GM12878 (cell line): ENCODE results near the gene DPPA3. TPM values are rescaled to one million over a fixed set of nuclear protein-coding genes. Genes with fewer than 3 reads are reported as not detected.

Experiments used
- ATAC-seq: fragments of 200-7000 bp; cut with Tn5 transposase; 3 replicates; pipeline ENCODE4 v1.9.1; 2020; ENCODE audit warnings: mild to moderate bottlenecking, moderate library complexity
- BruUV-seq: library from RNA; stranded (reverse); fragments of 400-500 nt; replicated peaks from 2 replicates; lab custom pipeline; 2021; lab: Mats Ljungman, UMichigan
- CTCF ChIA-PET: fragments of 300-600 bp; sonication (Branson Sonifier 250); formaldehyde crosslinking; extraction: SDS; loops from one replicate; lab custom pipeline; 2021; ENCODE audit warnings: inconsistent platforms; lab: Yijun Ruan, JAX
- POLR2A ChIA-PET: fragments of 350-600 bp; formaldehyde crosslinking; extraction: SDS; loops from one replicate; lab custom pipeline; 2021; ENCODE audit warnings: inconsistent platforms; lab: Charles Lee
- RAD21 ChIA-PET: fragments of 300-600 bp; sonication (Branson Sonifier 250); formaldehyde crosslinking; loops from one replicate; lab custom pipeline; 2023; ENCODE audit warnings: antibody characterized with exemption; ENCODE audit not compliant: unreplicated experiment; lab: Charles Lee
- SMC1A ChIA-PET: fragments of 300-600 bp; sonication (Branson Sonifier 250); formaldehyde crosslinking; loops from one replicate; lab custom pipeline; 2023; ENCODE audit not compliant: unreplicated experiment, uncharacterized antibody; lab: Charles Lee
- DNase-seq: peaks from one replicate; pipeline ENCODE4 v3.0.0-alpha.2; 2011; ENCODE audit warnings: low read depth, low spot score
- FAIRE-seq: peaks from 3 replicates; lab custom pipeline; 2011; peaks lifted over from hg19 to GRCh38; lab: Jason Lieb, UNC
- H2AFZ ChIP-seq: 2 replicates; pipeline ENCODE4 v1.6.0; 2011; ENCODE audit warnings: low read depth, low read length, control low read depth; ENCODE audit not compliant: control insufficient read depth
- H3K27ac ChIP-seq: 2 replicates; pipeline ENCODE4 v1.5.1; 2011; ENCODE audit warnings: control low read depth; ENCODE audit not compliant: control insufficient read depth, insufficient read depth
- H3K27me3 ChIP-seq, 2 experiments: replicated peaks in 1 of 2; 2 replicates each; pipeline versions ENCODE4 v1.6.0 to v1.6.1; 2011; ENCODE audit warnings: low read length in 1 of 2; ENCODE audit not compliant: control insufficient read depth in 2 of 2, insufficient read depth in 2 of 2
- H3K36me3 ChIP-seq, 2 experiments: 2 replicates each; pipeline ENCODE4 v1.5.1; 2011; ENCODE audit warnings: low read length in 1 of 2; ENCODE audit not compliant: control insufficient read depth in 2 of 2, insufficient read depth in 2 of 2
- H3K4me1 ChIP-seq: 2 replicates; pipeline ENCODE4 v1.6.1; 2011; ENCODE audit warnings: mild to moderate bottlenecking, low read length, moderate library complexity, mixed read lengths; ENCODE audit not compliant: control insufficient read depth, insufficient read depth
- H3K4me2 ChIP-seq: 2 replicates; pipeline ENCODE4 v1.6.0; 2011; ENCODE audit warnings: control low read depth; ENCODE audit not compliant: control insufficient read depth, insufficient read depth
- H3K4me3 ChIP-seq: fragments of 200-600 bp; sonication (generic); 2 replicates; pipeline ENCODE4 v1.5.1; 2016
- H3K79me2 ChIP-seq: 2 replicates; pipeline ENCODE4 v1.6.0; 2011; ENCODE audit warnings: low read length; ENCODE audit not compliant: control insufficient read depth, insufficient read depth
- H3K9ac ChIP-seq: 2 replicates; pipeline ENCODE4 v1.8.0; 2011; ENCODE audit warnings: low read length, control low read depth, mixed read lengths; ENCODE audit not compliant: control insufficient read depth, insufficient read depth
- H3K9me3 ChIP-seq: replicated peaks from 3 replicates; pipeline ENCODE4 v1.5.1; 2011; ENCODE audit warnings: mild to moderate bottlenecking, low read length; ENCODE audit not compliant: control insufficient read depth, insufficient read depth
- H4K20me1 ChIP-seq: 2 replicates; pipeline ENCODE4 v1.6.0; 2011; ENCODE audit not compliant: control insufficient read depth, insufficient read depth
- BCL3 ChIP-seq: IDR thresholded peaks from 2 replicates; pipeline ENCODE4 v1.6.1; 2011; ENCODE audit warnings: borderline replicate concordance, low read depth, mild to moderate bottlenecking, moderate library complexity, low read length; ENCODE audit not compliant: insufficient read depth, poor library complexity, severe bottlenecking
- BMI1 ChIP-seq: fragments of 450-650 bp; IDR thresholded peaks from 2 replicates; pipeline ENCODE4 v1.6.1; 2016; ENCODE audit warnings: mild to moderate bottlenecking, moderate library complexity, borderline replicate concordance
- CEBPB ChIP-seq, 2 experiments: fragments of 150-350 bp in 1 of 2; IDR thresholded peaks; 2 replicates each; pipeline ENCODE4 v1.6.1; 2012 to 2014; ENCODE audit warnings: low read depth in 2 of 2, low read length in 2 of 2, borderline replicate concordance in 1 of 2, inconsistent platforms in 1 of 2
- CHD4 ChIP-seq: fragments of 200-600 bp; sonication (generic); IDR thresholded peaks from 2 replicates; pipeline ENCODE4 v1.6.1; 2016; ENCODE audit warnings: mild to moderate bottlenecking
- ESRRA ChIP-seq: IDR thresholded peaks from 2 replicates; pipeline ENCODE4 v1.6.1; 2012; ENCODE audit warnings: mild to moderate bottlenecking, low read length, improper control_type of control experiment
- HDGF ChIP-seq: fragments of 450-650 bp; IDR thresholded peaks from 2 replicates; pipeline ENCODE4 v1.6.1; 2016; ENCODE audit warnings: antibody characterized with exemption
- IKZF1 ChIP-seq: fragments of 450-650 bp; conservative IDR thresholded peaks from 2 replicates; pipeline ENCODE4 v1.6.1; 2017; ENCODE audit warnings: antibody characterized with exemption, mild to moderate bottlenecking
- MEF2A ChIP-seq: IDR thresholded peaks from 2 replicates; pipeline ENCODE4 v1.6.1; 2011; ENCODE audit warnings: low read depth, mild to moderate bottlenecking, low read length, moderate library complexity; ENCODE audit not compliant: insufficient read depth
- NR2C2 ChIP-seq: IDR thresholded peaks from 2 replicates; pipeline ENCODE4 v1.6.1; 2011; ENCODE audit warnings: borderline replicate concordance, low read depth; ENCODE audit not compliant: control insufficient read depth, insufficient read length
- PRDM15 ChIP-seq: fragments of 450-650 bp; formaldehyde crosslinking; IDR thresholded peaks from 2 replicates; pipeline ENCODE4 v1.4.0; 2020; ENCODE audit warnings: mild to moderate bottlenecking, moderate library complexity
- SIN3A ChIP-seq: IDR thresholded peaks from 2 replicates; pipeline ENCODE4 v1.6.1; 2012; ENCODE audit warnings: low read depth, low read length, improper control_type of control experiment
- ZNF217 ChIP-seq: fragments of 450-650 bp; IDR thresholded peaks from 2 replicates; pipeline ENCODE4 v1.6.1; 2017; ENCODE audit warnings: antibody characterized with exemption, mild to moderate bottlenecking
- ZNF384 ChIP-seq: IDR thresholded peaks from 2 replicates; pipeline ENCODE4 v1.6.1; 2012; ENCODE audit warnings: low read depth, mild to moderate bottlenecking, low read length, improper control_type of control experiment, borderline replicate concordance
- ZNF622 ChIP-seq: fragments of 450-650 bp; IDR thresholded peaks from 2 replicates; pipeline ENCODE4 v1.6.1; 2017; ENCODE audit warnings: mild to moderate bottlenecking, inconsistent platforms
- WGBS: methylation state at CpG from one replicate; pipeline ENCODE4 v1.1.6; 2016; ENCODE audit warnings: low lambda C conversion rate; ENCODE audit not compliant: insufficient replicate concordance, insufficient coverage; ENCODE audit errors: missing lambda C conversion rate; 5-methylcytosine and 5-hydroxymethylcytosine counted together
- in situ Hi-C: fragments of 300-500 bp; cut with MboI; formaldehyde crosslinking; loops from 9 replicates; pipeline ENCODE4 v1.14.3; 2018; ENCODE audit warnings: mixed read lengths
- intact Hi-C: fragments of 100-400 bp; cut with micrococcal nuclease; formaldehyde crosslinking; loops from one replicate; pipeline ENCODE4 v1.14.2; 2022; ENCODE audit not compliant: unreplicated experiment
- polyA plus RNA-seq, 11 experiments: library from polyadenylated mRNA; depleted of rRNA in 4 of 11; unstranded in 6 of 11; stranded (reverse) in 5 of 11; fragments of >200 nt; fragmentation: Nextera tagmentation in 4 of 11; fragmentation: Illumina TruSeq in 1 of 11; extraction: Ambion mirVana in 4 of 11; extraction: Trizol in 1 of 11; gene quantifications; 1 replicate in 1 of 11; 2 replicates in 10 of 11; pipeline versions ENCODE4 v1.2.1 to v1.2.3, GENCODE V29; 2011 to 2016; ENCODE audit warnings: inconsistent platforms in 2 of 11, missing spikeins in 2 of 11, low read depth in 1 of 11
- total RNA-seq, 4 experiments: library from RNA; depleted of rRNA in 3 of 4; stranded (reverse); fragments of >200 nt in 3 of 4; fragmentation: Illumina TruSeq in 1 of 4; extraction: Trizol in 1 of 4; gene quantifications; 2 replicates each; pipeline versions ENCODE4 v1.2.1 to v1.2.3, GENCODE V29; 2013 to 2021

The DPPA3 gene
- total and polyA plus RNA-seq, 10 of the 15 experiments (the other 5 are each of a cell fraction or from before 2014, with no cell fraction given), result 0.05 TPM; not detected in 9

GRCh38 chr12:7712841-7713442 lies 1.7 kb downstream of the DPPA3 start:
- Histone ChIP-seq H4K20me1 (no peaks in the 10 kb centered on the region), H3K27me3 (no peaks in the 10 kb centered on the region), H3K79me2 (no peaks in the 10 kb centered on the region), H3K4me3 (no peak overlapping the region), H3K27ac (no peak overlapping the region), H3K4me1 (no peaks in the 10 kb centered on the region), H3K4me2 (no peak overlapping the region), H3K9me3 (no peaks in the 10 kb centered on the region), H3K36me3 (no peaks in the 10 kb centered on the region), H2AFZ (no peak overlapping the region), H3K9ac (no peak overlapping the region)
- ChIA-PET POLR2A (no interaction called here), RAD21 (no interaction called here), SMC1A (no interaction called here), CTCF (no interaction called here)
- intact Hi-C loops (no loop called here), in situ Hi-C loops (no loop called here)
- FAIRE-seq (no peak), ATAC-seq (no peak), DNase-seq (no peak)
- 65% methylated on average over 28 of the region's 28 CpGs for WGBS
- no TSS peak for BruUV-seq
- no peak for TF ChIP-seq CHD4
- no peak for TF ChIP-seq ESRRA
- TF ChIP-seq SIN3A, result no peak
- TF ChIP-seq ZNF622, result no peak
- no peak for TF ChIP-seq CEBPB (IDR thresholded peaks at IDR 0.05; ENCODE audit: borderline replicate concordance in 1 of 2, low read depth in 2 of 2, low read length in 2 of 2)
- no peak for TF ChIP-seq NR2C2
- no peak for TF ChIP-seq PRDM15 (CRISPR knock-in tag)
- no peak for TF ChIP-seq BMI1
- TF ChIP-seq BCL3, result no peak
- no peak for TF ChIP-seq IKZF1
- TF ChIP-seq MEF2A, result no peak
- no peak for TF ChIP-seq HDGF
- TF ChIP-seq ZNF384, result no peak
- TF ChIP-seq ZNF217, result no peak
